ENCODE results near the gene SLC6A20.

GRCh38 chr3:45775571-45776300 is 20.6 kb downstream of the SLC6A20 start:
- no peak for TF ChIP-seq POLR2AphosphoS5 (IDR thresholded peaks at IDR 0.05; ENCODE audit: low read depth, low read length)
- TF ChIP-seq, protein P1, sequence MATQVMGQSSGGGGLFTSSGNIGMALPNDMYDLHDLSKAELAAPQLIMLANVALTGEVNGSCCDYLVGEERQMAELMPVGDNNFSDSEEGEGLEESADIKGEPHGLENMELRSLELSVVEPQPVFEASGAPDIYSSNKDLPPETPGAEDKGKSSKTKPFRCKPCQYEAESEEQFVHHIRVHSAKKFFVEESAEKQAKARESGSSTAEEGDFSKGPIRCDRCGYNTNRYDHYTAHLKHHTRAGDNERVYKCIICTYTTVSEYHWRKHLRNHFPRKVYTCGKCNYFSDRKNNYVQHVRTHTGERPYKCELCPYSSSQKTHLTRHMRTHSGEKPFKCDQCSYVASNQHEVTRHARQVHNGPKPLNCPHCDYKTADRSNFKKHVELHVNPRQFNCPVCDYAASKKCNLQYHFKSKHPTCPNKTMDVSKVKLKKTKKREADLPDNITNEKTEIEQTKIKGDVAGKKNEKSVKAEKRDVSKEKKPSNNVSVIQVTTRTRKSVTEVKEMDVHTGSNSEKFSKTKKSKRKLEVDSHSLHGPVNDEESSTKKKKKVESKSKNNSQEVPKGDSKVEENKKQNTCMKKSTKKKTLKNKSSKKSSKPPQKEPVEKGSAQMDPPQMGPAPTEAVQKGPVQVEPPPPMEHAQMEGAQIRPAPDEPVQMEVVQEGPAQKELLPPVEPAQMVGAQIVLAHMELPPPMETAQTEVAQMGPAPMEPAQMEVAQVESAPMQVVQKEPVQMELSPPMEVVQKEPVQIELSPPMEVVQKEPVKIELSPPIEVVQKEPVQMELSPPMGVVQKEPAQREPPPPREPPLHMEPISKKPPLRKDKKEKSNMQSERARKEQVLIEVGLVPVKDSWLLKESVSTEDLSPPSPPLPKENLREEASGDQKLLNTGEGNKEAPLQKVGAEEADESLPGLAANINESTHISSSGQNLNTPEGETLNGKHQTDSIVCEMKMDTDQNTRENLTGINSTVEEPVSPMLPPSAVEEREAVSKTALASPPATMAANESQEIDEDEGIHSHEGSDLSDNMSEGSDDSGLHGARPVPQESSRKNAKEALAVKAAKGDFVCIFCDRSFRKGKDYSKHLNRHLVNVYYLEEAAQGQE (IDR thresholded peaks at IDR 0.05; ENCODE audit: insufficient read depth in 1 of 2, low read depth in 2 of 2, low read length in 2 of 2): no peak
